Sigmoid colon (tissue), 7 donors: ENCODE measurements around the gene FLNC. TPM values are rescaled to one million over a fixed set of nuclear protein-coding genes. Genes with fewer than 3 reads are reported as not detected.

Experiments used
- DNase-seq: peaks from one replicate; pipeline ENCODE4 v3.0.0-alpha.2; 2019
- H3K27ac ChIP-seq, 4 donors: fragments of 200-600 bp; sonication (generic); one replicate each; pipeline ENCODE4 v1.5.1; 2016 to 2019; ENCODE audit warnings: mild to moderate bottlenecking in 1 of 4
- H3K27me3 ChIP-seq, 3 donors: fragments of 200-600 bp; sonication (generic); one replicate each; pipeline ENCODE4 v1.5.1; 2019; ENCODE audit warnings: mild to moderate bottlenecking in 1 of 3
- H3K36me3 ChIP-seq, 4 donors: fragments of 200-600 bp; sonication (generic); one replicate each; pipeline ENCODE4 v1.5.1; 2016 to 2019
- H3K4me1 ChIP-seq, 4 donors: fragments of 200-600 bp; sonication (generic); one replicate each; pipeline ENCODE4 v1.5.1; 2017 to 2019
- H3K4me3 ChIP-seq, 4 donors: fragments of 200-600 bp; sonication (generic); one replicate each; pipeline ENCODE4 v1.5.1; 2017 to 2019; ENCODE audit warnings: mild to moderate bottlenecking in 2 of 4, moderate library complexity in 1 of 4
- H3K9me3 ChIP-seq, 4 donors: fragments of 200-600 bp in 3 of 4; sonication (generic) in 3 of 4; one replicate each; pipeline versions ENCODE4 v1.5.1 to v1.6.1; 2013 to 2019
- CTCF ChIP-seq, 4 experiments: fragments of 450-650 bp in 3 of 4; fragments of 200-600 bp in 1 of 4; IDR thresholded peaks; one replicate each; pipeline ENCODE4 v1.5.1; 2016 to 2019; ENCODE audit warnings: antibody characterized with exemption in 4 of 4, mild to moderate bottlenecking in 3 of 4, moderate library complexity in 2 of 4
- EP300 ChIP-seq, 4 donors: sonication (generic); formaldehyde crosslinking; IDR thresholded peaks; one replicate each; pipeline ENCODE4 v1.6.1; 2017; ENCODE audit warnings: antibody characterized with exemption in 4 of 4
- POLR2A ChIP-seq, 2 donors: fragments of 450-650 bp; IDR thresholded peaks; one replicate each; pipeline ENCODE4 v1.6.1; 2016; ENCODE audit warnings: antibody characterized with exemption in 2 of 2, mild to moderate bottlenecking in 2 of 2, moderate library complexity in 2 of 2
- POLR2AphosphoS5 ChIP-seq, 4 donors: sonication (generic); formaldehyde crosslinking; IDR thresholded peaks; one replicate each; pipeline ENCODE4 v1.6.1; 2017; ENCODE audit warnings: antibody characterized with exemption in 4 of 4
- WGBS, 2 donors: extraction: QIAGEN DNeasy Blood & Tissue Kit; methylation state at CpG; one replicate each; pipeline ENCODE4 v1.1.7; 2013; 5-methylcytosine and 5-hydroxymethylcytosine counted together
- intact Hi-C: fragments of 100-400 bp; cut with DNase I; formaldehyde crosslinking; loops from one replicate; pipeline ENCODE4 v1.15.1; 2023
- polyA plus RNA-seq, 3 donors: library from polyadenylated mRNA; stranded (reverse); fragments of 200-250 nt; gene quantifications; one replicate each; pipeline ENCODE4 v1.2.3, GENCODE V29; 2013
- total RNA-seq, 4 donors: library from RNA; depleted of rRNA; stranded (reverse); fragments of >200 nt; gene quantifications; one replicate each; pipeline ENCODE4 v1.1.0, GENCODE V29; 2016
- donor health status: healthy with polysubstance abuse.
- donor health status: Bipolar disorder and iron deficiency.
- donor health status: healthy.

The FLNC gene
- total and polyA plus RNA-seq, 7 donors = 0.69 to 489 (median 95.3) TPM

DNA sequence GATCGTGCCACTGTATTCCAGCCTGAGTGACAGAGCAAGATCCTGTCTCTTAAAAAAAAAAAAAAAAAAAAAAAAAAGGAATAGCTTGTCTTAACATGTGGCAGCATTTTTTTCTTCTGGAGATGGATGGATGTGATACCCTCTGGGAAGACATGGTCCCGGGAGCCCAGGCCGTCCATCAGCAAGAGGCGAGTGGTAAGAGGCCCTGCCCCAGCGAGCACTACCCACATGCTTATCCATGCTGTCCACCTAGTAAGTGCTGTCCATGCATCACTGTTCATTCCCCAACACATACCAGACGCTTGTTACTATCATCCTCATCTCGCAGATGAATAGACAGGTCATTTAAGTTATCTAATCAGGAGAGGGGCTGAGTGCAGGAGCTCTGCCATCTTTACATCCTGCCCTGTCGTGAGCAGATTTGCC, 45.3 kb downstream of the FLNC start:
- Histone ChIP-seq H3K4me3 (no peak overlapping the region), H3K4me1 (peaks cover 0 to 9% (median 3%) of the 10 kb centered on the region in 4 donors), H3K27me3 (no peaks in the 10 kb centered on the region), H3K36me3 (no peaks in the 10 kb centered on the region), H3K27ac (no peak overlapping the region), H3K9me3 (no peaks in the 10 kb centered on the region)
- DNase-seq = peak; percentile 52
- 86 to 88% methylated on average over 8 of the region's 8 CpGs for WGBS, 2 donors
- no peak for TF ChIP-seq EP300 (IDR thresholded peaks at IDR 0.05)
- no peak for TF ChIP-seq CTCF (IDR thresholded peaks at IDR 0.05)
- no peak for TF ChIP-seq POLR2AphosphoS5 (IDR thresholded peaks at IDR 0.05)
- intact Hi-C loops = no loop called here

- intact Hi-C loops = no loop called here
- peaks cover 0 to 9% (median 3%) of the 10 kb centered on the region in 4 donors for H3K4me1 ChIP-seq
- 15 to 58% methylated on average over 3 of the region's 3 CpGs for WGBS, 2 donors
- no peak for TF ChIP-seq CTCF (IDR thresholded peaks at IDR 0.05)
- TF ChIP-seq EP300 (IDR thresholded peaks at IDR 0.05) = no peak
- no peak for TF ChIP-seq POLR2AphosphoS5 (IDR thresholded peaks at IDR 0.05)
- no peak for TF ChIP-seq POLR2A (IDR thresholded peaks at IDR 0.05)
- no peaks in the 10 kb centered on the region for H3K9me3 ChIP-seq
- no peak overlapping the region for H3K27ac ChIP-seq
- no peaks in the 10 kb centered on the region for H3K36me3 ChIP-seq
- peak; percentile 6 for DNase-seq
- H3K4me3 ChIP-seq = no peak overlapping the region
- no peaks in the 10 kb centered on the region for H3K27me3 ChIP-seq
Measured at GRCh38 chr7:128876127-128876526, 45.9 kb downstream of the FLNC start.

DNA sequence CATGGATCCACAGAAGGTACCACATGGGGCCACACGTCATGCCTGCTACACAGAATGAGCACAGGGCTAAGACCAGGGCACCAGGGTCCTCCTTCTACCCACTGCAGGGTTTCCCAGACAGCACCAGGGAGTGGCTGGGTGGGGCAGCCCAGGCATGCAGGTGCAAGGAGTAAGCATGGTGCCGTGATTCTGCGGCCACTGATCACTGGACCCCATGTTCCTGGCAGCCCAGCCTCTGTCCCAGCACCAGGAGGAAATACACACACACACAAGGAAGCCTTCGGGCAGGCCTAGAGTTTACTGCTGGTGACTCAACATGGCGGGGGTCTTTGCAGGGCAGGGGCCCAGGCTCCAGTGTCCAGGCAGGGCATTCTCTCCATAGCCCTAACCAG, 46.4 kb downstream of the FLNC start:
- intact Hi-C loops = no loop called here
- DNase-seq = peak; percentile 52

GRCh38 chr7:128876978-128877755, 47.0 kb downstream of the FLNC start:
- no peak overlapping the region for H3K27ac ChIP-seq
- peaks cover 0 to 9% (median 3%) of the 10 kb centered on the region in 4 donors for H3K4me1 ChIP-seq
- H3K4me3 ChIP-seq = no peak overlapping the region
- no peaks in the 10 kb centered on the region for H3K27me3 ChIP-seq
- WGBS, 2 donors = 94 to 95% methylated on average over 32 of the region's 32 CpGs
- intact Hi-C loops = no loop called here
- peak; percentile 61 for DNase-seq
- no peaks in the 10 kb centered on the region for H3K9me3 ChIP-seq
- no peaks in the 10 kb centered on the region for H3K36me3 ChIP-seq
- no peak for TF ChIP-seq POLR2AphosphoS5 (IDR thresholded peaks at IDR 0.05)
- TF ChIP-seq POLR2A (IDR thresholded peaks at IDR 0.05) = no peak
- no peak for TF ChIP-seq EP300 (IDR thresholded peaks at IDR 0.05)
- TF ChIP-seq CTCF (IDR thresholded peaks at IDR 0.05) = no peak

More for the DNA sequence above, 46.4 kb downstream of the FLNC start:
- Histone ChIP-seq H3K4me3 (no peak overlapping the region), H3K4me1 (peaks cover 0 to 9% (median 3%) of the 10 kb centered on the region in 4 donors), H3K27me3 (no peaks in the 10 kb centered on the region), H3K27ac (no peak overlapping the region), H3K36me3 (no peaks in the 10 kb centered on the region), H3K9me3 (no peaks in the 10 kb centered on the region)
- TF ChIP-seq CTCF (IDR thresholded peaks at IDR 0.05) = no peak
- WGBS, 2 donors = 19 to 69% methylated on average over 5 of the region's 5 CpGs

GRCh38 chr7:128877756-128878120, 47.5 kb downstream of the FLNC start:
- Histone ChIP-seq H3K4me3 (no peak overlapping the region), H3K27ac (no peak overlapping the region), H3K9me3 (no peaks in the 10 kb centered on the region), H3K4me1 (peaks cover 0 to 9% (median 3%) of the 10 kb centered on the region in 4 donors), H3K27me3 (no peaks in the 10 kb centered on the region), H3K36me3 (no peaks in the 10 kb centered on the region)
- TF ChIP-seq EP300 (IDR thresholded peaks at IDR 0.05) = no peak
- TF ChIP-seq CTCF (IDR thresholded peaks at IDR 0.05) = no peak
- no peak for TF ChIP-seq POLR2A (IDR thresholded peaks at IDR 0.05)
- no peak for TF ChIP-seq POLR2AphosphoS5 (IDR thresholded peaks at IDR 0.05)
- 72 to 86% methylated on average over 4 of the region's 4 CpGs for WGBS, 2 donors
- no peak for DNase-seq
- intact Hi-C loops = no loop called here
